Left ventricle myocardium inferior (tissue), 1 donor: Measurements from ENCODE around the gene ANKRD44. TPM values are rescaled to one million over a fixed set of nuclear protein-coding genes. Genes with fewer than 3 reads are reported as not detected.

Experiments
- DNase-seq: peaks from one replicate; pipeline ENCODE4 v3.0.0-alpha.2; 2020
- H3K27ac ChIP-seq: fragments of 200-600 bp; replicated peaks from 2 replicates; pipeline ENCODE4 v1.8.0; 2021
- H3K27me3 ChIP-seq: fragments of 200-600 bp; 2 replicates; pipeline ENCODE4 v1.8.0; 2021; ENCODE audit warnings: low read depth
- H3K36me3 ChIP-seq: fragments of 200-600 bp; 2 replicates; pipeline ENCODE4 v1.8.0; 2021
- H3K4me1 ChIP-seq: fragments of 200-600 bp; 2 replicates; pipeline ENCODE4 v1.8.0; 2021
- H3K4me3 ChIP-seq: fragments of 200-600 bp; 2 replicates; pipeline ENCODE4 v1.8.0; 2021; ENCODE audit warnings: mild to moderate bottlenecking, moderate library complexity
- H3K9me3 ChIP-seq: fragments of 200-600 bp; replicated peaks from 2 replicates; pipeline ENCODE4 v1.8.0; 2021
- intact Hi-C: fragments of 100-400 bp; cut with micrococcal nuclease; formaldehyde crosslinking; loops from one replicate; pipeline ENCODE4 v1.11.0; 2022
- total RNA-seq: library from RNA; stranded (reverse); fragmentation: NEBNext Ultra II Directional; extraction: Animal tissue kit (Norgen Biotek cat#: 25700); gene quantifications from one replicate; pipeline ENCODE4 v1.2.1, GENCODE V29; 2021
- TF ChIP-seq, protein P1 (sequence below): fragments of 200-600 bp; IDR thresholded peaks from 2 replicates; pipeline ENCODE4 v1.8.0; 2021; ENCODE audit warnings: antibody characterized with exemption, mild to moderate bottlenecking, borderline replicate concordance
- donor health status: DM: no; HTN: yes; CAD: no; lungs with severe emphysema.

Gene ANKRD44
- total RNA-seq, 1 donor from 2014 or later = 7.1 TPM

DNA sequence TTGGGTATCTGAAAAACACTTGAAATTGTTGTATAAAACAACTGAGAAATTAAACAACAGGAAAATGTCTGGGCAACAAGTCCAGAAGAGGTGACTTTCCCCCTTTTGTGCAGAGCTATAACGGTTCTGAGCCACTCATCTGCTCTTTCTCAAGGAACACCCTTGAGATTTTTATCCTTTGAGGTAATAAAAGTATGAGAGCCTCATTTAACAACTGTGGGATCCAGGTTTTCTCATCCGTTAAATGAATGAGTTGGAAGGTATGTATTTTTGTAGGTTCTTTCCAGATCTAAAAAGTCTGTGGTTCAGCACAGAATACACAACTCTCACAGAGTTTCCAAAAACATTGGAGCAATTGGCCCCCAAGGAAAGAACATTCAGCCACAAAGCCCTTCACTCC, 93.0 kb downstream of the ANKRD44 start:
- intact Hi-C loops = no loop called here
- TF ChIP-seq, protein P1, sequence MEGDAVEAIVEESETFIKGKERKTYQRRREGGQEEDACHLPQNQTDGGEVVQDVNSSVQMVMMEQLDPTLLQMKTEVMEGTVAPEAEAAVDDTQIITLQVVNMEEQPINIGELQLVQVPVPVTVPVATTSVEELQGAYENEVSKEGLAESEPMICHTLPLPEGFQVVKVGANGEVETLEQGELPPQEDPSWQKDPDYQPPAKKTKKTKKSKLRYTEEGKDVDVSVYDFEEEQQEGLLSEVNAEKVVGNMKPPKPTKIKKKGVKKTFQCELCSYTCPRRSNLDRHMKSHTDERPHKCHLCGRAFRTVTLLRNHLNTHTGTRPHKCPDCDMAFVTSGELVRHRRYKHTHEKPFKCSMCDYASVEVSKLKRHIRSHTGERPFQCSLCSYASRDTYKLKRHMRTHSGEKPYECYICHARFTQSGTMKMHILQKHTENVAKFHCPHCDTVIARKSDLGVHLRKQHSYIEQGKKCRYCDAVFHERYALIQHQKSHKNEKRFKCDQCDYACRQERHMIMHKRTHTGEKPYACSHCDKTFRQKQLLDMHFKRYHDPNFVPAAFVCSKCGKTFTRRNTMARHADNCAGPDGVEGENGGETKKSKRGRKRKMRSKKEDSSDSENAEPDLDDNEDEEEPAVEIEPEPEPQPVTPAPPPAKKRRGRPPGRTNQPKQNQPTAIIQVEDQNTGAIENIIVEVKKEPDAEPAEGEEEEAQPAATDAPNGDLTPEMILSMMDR = no peak
- H3K4me1 ChIP-seq = peaks cover 51% of the 10 kb centered on the region
- H3K27ac ChIP-seq = no peak overlapping the region
- no peaks in the 10 kb centered on the region for H3K27me3 ChIP-seq
- no peaks in the 10 kb centered on the region for H3K36me3 ChIP-seq
- no peak overlapping the region for H3K4me3 ChIP-seq
- no peaks in the 10 kb centered on the region for H3K9me3 ChIP-seq
- no peak for DNase-seq

GRCh38 chr2:197216361-197216979, 94.1 kb downstream of the ANKRD44 start:
- intact Hi-C loops = no loop called here
- Histone ChIP-seq H3K27me3 (no peaks in the 10 kb centered on the region), H3K27ac (peak overlapping the region; percentile 40), H3K4me1 (peaks cover 55% of the 10 kb centered on the region), H3K4me3 (no peak overlapping the region), H3K9me3 (no peaks in the 10 kb centered on the region), H3K36me3 (no peaks in the 10 kb centered on the region)
- TF ChIP-seq, protein P1 = no peak
- DNase-seq = no peak

DNA sequence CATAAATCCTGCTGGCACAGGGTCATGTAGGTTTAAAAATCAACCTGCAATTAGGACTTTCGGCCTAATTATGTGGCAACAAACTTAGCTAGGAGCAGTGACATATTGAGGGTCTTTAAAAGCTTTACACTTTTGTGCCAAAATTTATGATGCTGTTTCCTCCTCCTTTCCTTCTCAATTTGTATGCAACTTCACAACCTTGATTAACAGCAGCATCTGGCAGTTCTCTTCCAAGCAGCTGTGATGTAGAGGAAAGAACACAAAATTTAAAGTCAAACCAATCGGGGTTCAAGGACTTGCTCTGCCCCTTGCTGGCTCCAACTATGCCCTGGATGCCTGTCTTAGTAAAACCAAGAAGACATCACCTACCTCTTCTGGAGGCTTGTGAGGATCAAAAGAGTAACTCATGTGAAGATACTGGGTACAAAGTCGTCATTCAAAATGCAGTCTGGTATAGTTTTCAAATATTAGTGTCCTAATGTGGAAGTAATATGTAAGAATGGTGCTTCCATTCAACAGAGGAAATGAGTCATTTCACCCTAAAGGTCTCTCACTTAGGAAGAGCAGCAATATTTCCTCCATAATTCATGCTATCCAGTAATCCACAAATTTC, 94.7 kb downstream of the ANKRD44 start:
- H3K27me3 ChIP-seq = no peaks in the 10 kb centered on the region
- H3K9me3 ChIP-seq = no peaks in the 10 kb centered on the region
- no peak overlapping the region for H3K4me3 ChIP-seq
- intact Hi-C loops = no loop called here
- peaks cover 55% of the 10 kb centered on the region for H3K4me1 ChIP-seq
- no peaks in the 10 kb centered on the region for H3K36me3 ChIP-seq
- DNase-seq = no peak
- TF ChIP-seq, protein P1 = no peak
- H3K27ac ChIP-seq = peak overlapping the region; percentile 40

- Histone ChIP-seq H3K9me3 (no peaks in the 10 kb centered on the region), H3K4me3 (no peak overlapping the region), H3K36me3 (no peaks in the 10 kb centered on the region), H3K27ac (peak overlapping the region; percentile 51), H3K27me3 (no peaks in the 10 kb centered on the region), H3K4me1 (peaks cover 62% of the 10 kb centered on the region)
- TF ChIP-seq, protein P1 = no peak
- DNase-seq = no peak
- intact Hi-C loops = no loop called here
Observed at GRCh38 chr2:197212344-197213262, 98.0 kb downstream of the ANKRD44 start.

DNA sequence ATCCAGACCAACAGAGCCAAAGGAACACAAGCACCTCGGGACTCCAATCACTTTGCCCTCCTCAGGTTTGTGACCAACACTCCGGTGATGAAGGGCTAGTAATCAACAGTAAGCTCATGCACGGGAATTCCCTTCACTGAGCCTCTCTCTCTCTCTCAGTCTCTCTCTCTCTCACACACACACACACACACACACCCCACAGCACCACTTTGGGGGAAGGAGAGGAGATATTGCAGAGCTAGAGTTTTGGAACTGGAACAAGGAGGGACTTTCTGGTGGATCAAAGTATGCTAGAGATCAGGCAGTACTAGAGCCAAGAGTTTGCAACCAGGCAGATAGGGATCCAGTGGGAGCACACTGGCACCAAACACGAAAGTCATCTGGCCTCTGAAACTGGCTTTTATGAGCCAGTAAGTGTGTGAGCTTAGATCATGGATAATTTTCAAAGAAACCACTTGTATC, 98.7 kb downstream of the ANKRD44 start:
- no peak overlapping the region for H3K4me3 ChIP-seq
- peak overlapping the region; percentile 51 for H3K27ac ChIP-seq
- no peaks in the 10 kb centered on the region for H3K27me3 ChIP-seq
- peaks cover 56% of the 10 kb centered on the region for H3K4me1 ChIP-seq
- H3K9me3 ChIP-seq = no peaks in the 10 kb centered on the region
- H3K36me3 ChIP-seq = no peaks in the 10 kb centered on the region
- DNase-seq = no peak
- TF ChIP-seq, protein P1 = no peak
- intact Hi-C loops = no loop called here
